Globus pallidus (tissue), 1 donor: ENCODE data around the gene ZNF83.
"Not testable (repeated sequence)": the region's sequence is repeated elsewhere in the genome, so short reads cannot be mapped to it uniquely, and the experiment has no call there.

Source experiments
- DNase-seq: peaks from one replicate; pipeline ENCODE4 v3.0.0-alpha.2; 2015; ENCODE audit warnings: low spot score

ZNF83 gene

GRCh38 chr19:52637718-52638585 is at the start of gene ZNF83:
Gene ZNF83, minus strand, starts transcription at chr19:52638355.
- DNase-seq: peak; percentile 88

DNA sequence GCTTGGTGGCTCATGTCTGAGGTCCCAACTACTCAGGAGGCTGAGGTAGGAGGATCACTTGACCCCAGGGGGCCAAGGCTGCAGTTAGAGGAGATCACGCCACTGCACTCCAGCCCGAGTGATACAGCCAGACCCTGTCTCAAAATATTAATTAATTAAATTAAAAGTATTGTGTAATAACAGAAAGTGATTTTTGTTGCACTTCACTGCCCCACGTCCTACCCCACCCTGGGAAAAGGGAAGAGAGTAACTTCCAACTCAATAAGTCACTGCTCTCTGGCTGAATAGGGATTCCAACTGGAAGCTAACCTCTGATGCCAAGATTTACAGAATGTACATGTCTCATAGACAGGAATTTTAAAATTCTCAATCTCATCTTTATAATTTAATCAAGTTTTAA is 49.5 kb upstream of the ZNF83 start:
- no peak for DNase-seq

DNA sequence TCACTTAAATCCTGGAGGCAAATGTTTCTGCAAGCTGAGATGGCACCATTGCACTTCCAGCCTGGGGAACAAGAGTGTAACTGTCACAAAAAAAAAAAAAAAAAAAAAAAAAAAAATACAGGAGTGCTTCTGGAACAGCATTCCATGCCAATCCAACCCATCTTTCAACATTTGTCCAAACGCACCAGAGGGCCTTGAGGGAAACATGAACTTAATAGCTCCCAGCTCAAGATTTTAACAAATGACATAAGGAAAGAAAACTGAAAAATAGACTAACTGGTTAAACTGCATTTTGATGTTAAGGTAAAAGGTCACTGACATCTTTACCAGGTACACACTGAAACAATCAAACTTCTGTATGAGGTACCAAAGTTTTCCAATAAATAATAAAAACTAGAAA is 47.7 kb upstream of the ZNF83 start:
- no peak for DNase-seq

DNA sequence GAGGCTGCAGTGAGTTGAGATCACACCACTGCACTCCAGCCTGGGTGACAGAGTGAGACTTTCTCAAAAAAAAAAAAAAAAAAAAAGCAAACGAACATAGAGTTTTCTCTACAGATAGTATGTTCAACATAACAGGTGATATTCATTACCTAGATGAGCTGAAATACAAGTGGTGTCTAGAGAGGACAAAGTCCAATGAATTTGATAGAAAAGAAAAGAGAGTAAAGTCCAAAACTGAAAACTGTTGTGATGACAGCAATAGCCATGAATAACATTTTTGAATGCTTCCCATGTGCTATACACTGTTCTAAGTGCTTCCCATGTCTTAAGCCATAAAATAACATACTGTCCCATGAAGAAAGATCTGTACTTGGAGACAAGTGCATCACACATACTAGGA is 43.1 kb upstream of the ZNF83 start:
- DNase-seq: not testable (repeated sequence)

- no peak for DNase-seq
These were observed 41.4 kb upstream of the ZNF83 start for GRCh38 chr19:52679598-52679997.

DNA sequence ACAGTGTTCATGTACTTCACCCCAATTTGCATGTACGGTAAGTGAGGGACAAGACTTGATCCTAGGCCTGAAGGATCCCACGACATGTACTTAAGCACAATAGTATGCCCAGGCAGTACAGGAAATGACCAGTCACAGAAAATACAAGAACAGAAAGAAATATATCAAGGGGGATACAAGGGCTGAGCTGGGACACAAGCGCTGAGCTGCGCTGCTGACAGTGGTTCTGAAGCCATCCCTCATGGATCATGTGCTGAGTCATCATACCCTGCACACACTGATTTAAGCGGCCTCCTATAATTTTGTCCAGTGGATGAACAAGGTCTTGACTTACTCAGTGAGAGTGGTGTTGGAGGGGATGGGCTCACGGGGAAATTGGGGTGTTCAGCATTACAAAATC is 37.1 kb upstream of the ZNF83 start:
- not testable (repeated sequence) for DNase-seq

- no peak for DNase-seq
These were observed 34.9 kb upstream of the ZNF83 start for GRCh38 chr19:52673014-52673413.

DNA sequence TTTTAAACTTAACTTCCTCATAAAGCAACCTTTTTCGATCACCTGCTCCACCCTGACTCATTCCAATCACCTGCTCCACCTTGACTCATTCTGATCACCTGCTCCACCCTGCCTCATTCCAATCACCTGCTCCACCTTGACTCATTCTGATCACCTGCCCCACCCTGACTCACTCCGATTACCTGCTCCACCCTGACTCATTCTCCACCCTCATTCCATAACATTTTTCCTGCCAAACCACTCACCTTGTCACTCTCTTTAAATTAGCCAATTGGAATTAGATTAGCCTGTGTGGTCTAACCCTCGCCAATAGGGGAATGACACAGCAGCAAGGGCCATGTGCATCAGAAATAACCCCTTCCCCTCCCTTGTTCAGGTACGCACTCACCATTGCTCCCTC is 31.9 kb upstream of the ZNF83 start:
- DNase-seq: no peak

GRCh38 chr19:52669586-52669985 is 31.4 kb upstream of the ZNF83 start:
- DNase-seq: no peak

GRCh38 chr19:52667972-52668371 is 29.8 kb upstream of the ZNF83 start:
- DNase-seq: no peak

DNA sequence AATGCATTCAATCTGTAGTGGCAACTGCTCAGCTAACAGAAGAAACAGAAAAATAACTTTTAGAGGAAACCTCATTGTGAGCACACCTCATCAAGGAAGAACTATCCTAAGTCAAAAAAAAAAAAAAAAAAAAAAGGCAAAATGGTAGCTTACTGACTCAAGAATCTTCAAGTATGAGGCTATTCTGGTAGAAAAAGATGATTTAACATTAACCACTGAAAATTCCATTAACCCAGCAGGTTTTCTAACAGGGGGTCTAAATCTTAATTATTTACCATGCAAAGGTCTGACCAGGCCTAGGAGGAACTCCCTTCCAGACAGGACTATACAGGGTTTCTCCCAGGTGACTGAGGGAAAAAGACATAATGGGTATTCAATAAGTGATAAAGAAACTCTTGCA is 28.4 kb upstream of the ZNF83 start:
- DNase-seq: no peak

- no peak for DNase-seq
These were observed 27.4 kb upstream of the ZNF83 start for GRCh38 chr19:52665529-52665928.

GRCh38 chr19:52665027-52665426 is 26.9 kb upstream of the ZNF83 start:
- DNase-seq: no peak

DNA sequence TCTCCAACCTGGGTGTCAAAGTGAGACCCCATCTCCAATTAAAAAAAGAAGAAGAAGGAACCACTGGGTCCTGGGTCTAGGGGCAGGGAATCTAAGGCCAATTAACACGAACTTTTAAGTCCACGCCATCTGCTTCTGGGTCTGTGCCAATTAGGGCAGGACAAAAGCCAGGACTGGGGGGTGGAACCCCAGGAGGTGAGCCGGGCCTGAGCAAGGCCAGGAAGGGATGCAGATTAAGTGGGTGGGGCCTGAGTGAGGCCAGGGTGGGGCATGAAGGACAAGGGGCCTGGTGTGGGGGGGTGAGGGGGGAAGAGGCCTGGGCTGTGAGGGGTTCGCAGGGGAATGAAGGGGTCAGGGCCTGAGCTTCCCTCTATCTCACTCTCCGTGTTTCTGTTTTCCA is 26.3 kb upstream of the ZNF83 start:
- no peak for DNase-seq

DNA sequence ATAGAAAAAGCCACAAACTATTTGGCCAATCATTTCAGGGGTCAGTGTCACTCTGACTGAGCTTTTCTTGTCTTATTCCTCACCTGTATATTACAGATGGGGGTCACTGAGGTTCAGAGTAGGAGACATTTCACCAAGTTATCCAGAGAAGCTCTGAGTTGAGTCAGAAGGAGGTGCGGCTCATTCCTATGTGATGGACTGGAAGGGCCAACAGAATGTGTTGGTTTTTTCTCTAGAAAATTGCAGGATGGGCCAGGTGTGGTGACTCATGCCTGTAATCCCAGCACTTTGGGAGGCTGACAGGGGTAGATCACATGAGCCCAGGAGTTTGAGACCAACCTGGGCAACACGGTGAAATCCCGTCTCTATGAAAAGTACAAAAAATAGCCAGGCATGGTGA is 24.5 kb upstream of the ZNF83 start:
- DNase-seq: no peak

DNA sequence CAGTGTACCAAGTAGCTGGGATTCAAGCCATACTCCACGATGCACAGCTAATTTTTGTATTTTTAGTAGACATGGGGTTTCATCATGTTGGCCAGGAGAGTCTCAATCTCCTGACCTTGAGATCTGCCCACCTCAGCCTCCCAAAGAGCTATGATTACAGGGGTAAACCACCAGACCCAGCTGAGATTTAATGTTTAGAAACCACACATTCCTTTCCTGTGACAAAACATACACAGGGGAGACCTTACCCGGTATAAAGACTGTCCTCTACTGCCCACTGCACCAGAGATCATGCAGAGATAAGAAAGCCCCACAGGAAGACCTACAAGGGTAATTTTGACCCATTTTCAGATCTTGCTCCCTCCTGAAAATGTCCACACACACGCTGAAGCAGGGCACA is 22.8 kb upstream of the ZNF83 start:
- no peak for DNase-seq

DNA sequence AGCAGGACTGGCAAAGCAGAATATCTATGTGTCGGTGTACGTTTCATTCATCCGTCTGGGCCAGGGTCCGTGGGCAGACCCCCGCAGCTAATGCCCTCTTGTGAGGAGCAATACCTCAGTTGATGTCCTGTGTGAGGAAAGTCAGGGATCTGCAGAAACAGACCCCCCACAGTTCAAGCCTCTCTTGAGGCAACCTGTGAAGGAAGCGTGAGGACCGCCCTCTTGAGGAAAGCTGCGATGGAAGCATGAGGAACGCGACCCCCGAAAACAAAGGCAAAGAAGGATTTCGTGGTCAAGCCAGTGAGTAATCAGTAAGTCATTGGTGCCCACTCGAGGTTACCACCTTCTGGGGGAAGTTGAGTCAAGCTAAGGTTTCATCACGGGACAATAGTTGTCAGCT is 20.9 kb upstream of the ZNF83 start:
- DNase-seq: no peak

- DNase-seq: no peak
These were observed 20.4 kb upstream of the ZNF83 start for GRCh38 chr19:52658595-52658994.

GRCh38 chr19:52653161-52653560 is 15.0 kb upstream of the ZNF83 start:
- DNase-seq: no peak

GRCh38 chr19:52651956-52652355 is 13.8 kb upstream of the ZNF83 start:
- no peak for DNase-seq

DNA sequence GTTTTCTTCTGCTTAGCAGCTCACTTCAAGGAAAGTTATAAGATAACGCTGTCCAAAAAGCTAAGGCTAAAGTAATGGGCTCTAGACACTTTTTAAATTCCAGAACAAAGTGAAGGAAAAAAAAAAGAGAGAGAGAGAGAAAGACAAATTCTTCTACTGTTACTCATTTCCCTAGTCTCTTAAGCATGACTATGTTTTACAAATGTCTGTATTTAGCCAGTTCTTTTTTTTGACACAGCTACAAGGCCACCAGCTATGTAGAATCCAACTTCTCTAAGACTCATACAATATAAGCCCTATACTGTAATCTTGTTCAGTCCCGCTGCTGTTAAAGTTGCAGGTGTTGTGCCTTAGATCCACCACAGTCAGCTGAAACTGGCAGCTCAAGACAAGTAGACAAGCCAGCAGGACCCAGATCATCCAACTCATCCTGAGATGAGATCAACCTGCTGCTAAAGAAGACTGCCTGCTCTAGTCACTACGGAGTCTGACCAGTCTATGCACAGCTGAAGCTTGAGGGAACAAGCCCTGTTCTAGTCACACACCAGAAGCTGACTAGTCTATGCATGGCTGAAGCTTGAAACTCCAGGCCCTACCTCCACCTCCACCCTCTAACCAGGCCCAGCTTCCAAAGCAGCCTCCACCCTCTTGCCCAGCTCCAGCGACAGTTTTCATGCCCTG is 10.3 kb upstream of the ZNF83 start:
- no peak for DNase-seq

- DNase-seq: no peak
These were observed 8.5 kb upstream of the ZNF83 start for GRCh38 chr19:52646571-52647217.

- DNase-seq: no peak
These were observed 2.8 kb upstream of the ZNF83 start for GRCh38 chr19:52640916-52641315.
